ENCODE measurements around the gene NR4A1. TPM values are rescaled to one million over a fixed set of nuclear protein-coding genes. Genes with fewer than 3 reads are reported as not detected.
A peak's percentile ranks its signal among the peaks of the same experiment; 100 is the strongest.

NR4A1 gene
- total RNA-seq, 3 donors from 2014 or later: 16.2 to 123 (median 44.6) TPM

- peaks cover 25% of the 10 kb centered on the region for H3K4me1 ChIP-seq (ENCODE audit: low read depth)
Measured at GRCh38 chr12:52045794-52046199, 5.4 kb upstream of the NR4A1 start.

GRCh38 chr12:52046859-52047258, 4.4 kb upstream of the NR4A1 start:
- DNase-seq (no peak), ATAC-seq (no peak)
- Histone ChIP-seq H3K4me1 (ENCODE audit: low read depth) (peaks cover 27% of the 10 kb centered on the region), H3K4me3 (no peak overlapping the region), H3K36me3 (ENCODE audit: low read depth) (no peaks in the 10 kb centered on the region), H3K9me3 (no peaks in the 10 kb centered on the region)
- intact Hi-C loops (cut with DNase I, micrococcal nuclease): no loop called here
- TF ChIP-seq CTCF (IDR thresholded peaks at IDR 0.05): no peak

More at GRCh38 chr12:52045794-52046199, 5.4 kb upstream of the NR4A1 start:
- ATAC-seq: peak; percentile 61
- intact Hi-C loops (cut with DNase I, micrococcal nuclease): no loop called here
- H3K4me3 ChIP-seq: no peak overlapping the region
- peak; percentile 78 to 83 (median 81) for DNase-seq
- H3K36me3 ChIP-seq (ENCODE audit: low read depth): no peaks in the 10 kb centered on the region
- TF ChIP-seq CTCF (IDR thresholded peaks at IDR 0.05): no peak
- no peaks in the 10 kb centered on the region for H3K9me3 ChIP-seq

GRCh38 chr12:52049286-52049685, 2.0 kb upstream of the NR4A1 start:
- DNase-seq (no peak), ATAC-seq (no peak)
- H3K4me1 ChIP-seq (ENCODE audit: low read depth): peaks cover 40% of the 10 kb centered on the region

GRCh38 chr12:52049688-52050087, 1.6 kb upstream of the NR4A1 start:
- H3K36me3 ChIP-seq (ENCODE audit: low read depth): no peaks in the 10 kb centered on the region
- no peak overlapping the region for H3K4me3 ChIP-seq
- peaks cover 40% of the 10 kb centered on the region for H3K4me1 ChIP-seq (ENCODE audit: low read depth)
- intact Hi-C loops (cut with DNase I, micrococcal nuclease): no loop called here
- no peak for TF ChIP-seq CTCF (IDR thresholded peaks at IDR 0.05)
- no peak for DNase-seq
- H3K9me3 ChIP-seq: no peaks in the 10 kb centered on the region
- ATAC-seq: no peak

More at GRCh38 chr12:52049286-52049685, 2.0 kb upstream of the NR4A1 start:
- H3K9me3 ChIP-seq: no peaks in the 10 kb centered on the region
- no peak for TF ChIP-seq CTCF (IDR thresholded peaks at IDR 0.05)
- H3K4me3 ChIP-seq: no peak overlapping the region
- H3K36me3 ChIP-seq (ENCODE audit: low read depth): no peaks in the 10 kb centered on the region
- intact Hi-C loops (cut with DNase I, micrococcal nuclease): no loop called here

GRCh38 chr12:52050116-52050757, 1.0 kb upstream of the NR4A1 start:
- intact Hi-C loops (cut with DNase I, micrococcal nuclease): no loop called here
- no peak for TF ChIP-seq CTCF (IDR thresholded peaks at IDR 0.05)
- peaks cover 40% of the 10 kb centered on the region for H3K4me1 ChIP-seq (ENCODE audit: low read depth)
- DNase-seq (peak in 1 of 3 donors; percentile 62), ATAC-seq (peak; percentile 0)
- H3K4me3 ChIP-seq: peak overlapping the region; percentile 21
- H3K9me3 ChIP-seq: no peaks in the 10 kb centered on the region
- no peaks in the 10 kb centered on the region for H3K36me3 ChIP-seq (ENCODE audit: low read depth)

Data from mucosa of descending colon (tissue), 3 donors.